ENCODE measurements around the gene ZP1. TPM values are rescaled to one million over a fixed set of nuclear protein-coding genes. Genes with fewer than 3 reads are reported as not detected.

The ZP1 gene
- total RNA-seq, 1 experiment from 2014 or later: not detected

DNA sequence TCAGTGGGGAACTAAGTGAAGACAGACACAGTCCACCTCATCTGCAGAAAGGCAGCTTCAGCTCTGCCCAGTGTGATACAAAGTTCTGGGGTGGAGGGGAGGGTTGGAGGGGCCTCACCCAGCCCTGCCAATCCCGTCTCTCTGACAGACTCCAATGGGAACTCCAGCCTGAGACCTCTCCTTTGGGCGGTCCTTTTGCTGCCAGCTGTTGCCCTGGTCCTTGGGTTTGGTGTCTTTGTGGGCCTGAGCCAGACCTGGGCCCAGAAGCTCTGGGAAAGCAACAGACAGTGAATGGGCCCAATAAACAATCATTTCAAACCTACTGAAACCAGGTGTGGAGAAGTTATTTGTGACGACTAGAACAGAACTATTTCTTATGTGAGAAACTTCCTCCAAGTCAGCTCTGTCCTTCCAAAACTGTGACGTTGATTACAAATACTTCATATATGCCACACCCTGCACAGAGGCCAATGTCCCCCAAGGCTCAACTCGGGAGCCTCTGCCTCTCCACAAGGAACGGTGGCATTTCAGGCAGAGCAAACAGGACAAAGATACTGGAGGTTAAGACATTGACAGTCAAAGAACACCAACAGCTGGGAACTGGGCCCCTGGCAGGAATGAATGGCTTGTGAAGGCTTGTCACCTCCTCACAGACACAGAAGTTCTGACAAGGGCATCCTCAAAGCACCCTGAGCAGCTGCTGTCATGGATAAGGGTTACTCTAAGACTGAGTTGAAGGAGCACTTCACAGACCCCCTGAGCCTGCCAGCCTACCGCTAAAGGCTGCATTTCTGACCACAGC lies 8.2 kb downstream of the ZP1 start:
- no peak for DNase-seq (ENCODE audit: low read depth)

DNA sequence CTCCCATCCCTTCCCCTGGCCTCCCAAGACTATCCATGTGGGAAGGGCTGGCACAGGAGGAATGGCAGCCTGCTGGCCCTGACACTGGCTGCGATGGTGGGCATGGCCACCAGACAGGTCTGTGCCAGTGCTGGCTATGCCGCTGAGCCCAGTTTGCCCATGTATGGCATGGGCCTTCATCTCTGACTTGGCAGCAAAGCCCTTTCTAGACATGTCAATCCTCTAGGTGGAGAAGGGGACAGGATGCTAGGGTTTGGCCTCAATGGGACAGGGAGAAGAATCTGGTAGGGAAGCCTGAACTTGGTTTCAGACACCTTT lies 8.8 kb downstream of the ZP1 start:
- DNase-seq (ENCODE audit: low read depth): no peak

DNA sequence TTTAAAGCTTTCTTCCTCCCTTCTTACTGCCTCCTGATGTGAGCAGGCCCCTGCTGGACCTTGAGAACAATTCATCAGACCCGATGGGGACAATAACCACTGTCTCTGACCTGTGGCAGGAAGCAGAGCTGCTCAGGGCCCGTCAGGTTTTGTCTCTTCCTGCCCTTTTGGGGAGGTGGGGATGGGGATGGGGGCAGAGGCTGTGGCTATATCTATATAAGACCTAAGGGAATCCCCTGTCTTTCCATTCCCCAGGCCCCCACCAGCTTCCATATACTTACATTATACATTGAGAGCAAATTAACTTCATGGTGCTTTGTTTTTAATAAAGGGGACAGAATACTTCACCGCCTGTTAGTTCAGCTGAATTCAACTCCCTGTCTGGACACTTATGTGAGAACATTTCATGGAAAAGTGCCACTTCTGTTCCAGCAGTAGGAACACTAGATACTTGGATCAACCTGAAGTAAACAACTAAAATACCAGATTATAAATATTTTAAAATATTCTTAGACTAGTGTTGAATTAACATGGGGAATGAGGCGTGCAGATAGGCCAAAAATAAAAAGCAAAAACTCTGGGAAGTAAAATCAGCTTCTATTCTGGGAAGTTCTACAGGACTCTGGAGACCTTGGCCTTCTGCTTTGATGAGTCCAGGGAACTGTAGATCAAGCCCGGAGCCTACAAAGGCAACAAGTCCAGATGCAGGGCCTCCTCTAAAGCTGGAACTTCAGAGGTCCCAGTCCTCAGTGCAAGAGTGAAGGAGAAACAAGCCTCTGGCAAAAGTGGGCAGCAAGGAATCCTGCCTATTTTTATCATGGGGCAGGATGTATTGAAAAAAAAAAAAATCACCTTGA lies 11.1 kb downstream of the ZP1 start:
- no peak for DNase-seq (ENCODE audit: low read depth)

DNA sequence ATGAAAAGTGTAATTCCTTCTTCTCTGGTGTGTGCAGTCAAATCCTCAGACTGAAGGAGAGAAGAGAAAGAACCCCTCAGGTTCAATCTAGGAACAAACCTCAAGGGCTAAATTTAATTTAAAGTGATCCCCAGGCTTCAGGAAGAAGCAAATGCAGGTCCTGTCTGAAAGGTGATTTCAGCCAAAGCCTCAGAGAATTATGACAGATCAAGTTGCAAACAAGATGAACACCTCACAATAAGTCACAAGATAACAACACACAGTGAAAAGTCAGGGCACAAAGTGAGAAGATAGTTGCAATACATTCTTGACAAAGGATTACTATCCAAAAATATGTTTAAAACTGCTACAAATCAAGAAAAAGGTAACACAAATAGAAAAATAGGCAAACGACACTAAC lies 11.8 kb downstream of the ZP1 start:
- no peak for DNase-seq (ENCODE audit: low read depth)

DNA sequence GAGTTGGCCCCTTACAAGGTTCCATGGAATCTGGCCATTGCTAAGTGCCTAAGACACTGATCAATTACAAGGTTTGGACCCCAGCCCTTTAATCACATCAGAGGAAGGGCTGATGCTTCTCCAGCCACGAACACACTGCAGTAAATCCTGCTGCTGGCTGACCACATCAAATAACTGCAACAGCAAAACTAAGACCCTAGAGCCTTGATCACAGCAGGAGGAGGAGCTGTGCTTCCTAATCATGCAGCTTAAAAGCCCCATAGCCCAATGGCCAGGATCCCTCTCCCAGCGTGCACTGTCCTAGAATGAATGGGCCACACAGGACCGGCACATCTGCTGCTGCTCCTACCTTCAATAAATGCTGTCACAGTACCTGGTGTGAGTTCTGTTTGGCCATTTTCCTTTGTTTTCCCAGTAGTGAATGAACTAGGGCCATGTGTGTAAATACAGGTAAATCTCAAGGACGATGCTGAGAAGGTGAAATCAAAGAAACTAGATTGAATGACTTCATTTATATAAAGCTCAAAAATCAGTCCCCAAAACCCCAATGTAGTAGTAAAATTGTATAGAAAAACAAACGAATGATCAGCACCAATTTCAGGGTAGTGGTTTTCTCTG lies 12.7 kb downstream of the ZP1 start:
- DNase-seq (ENCODE audit: low read depth): no peak

DNA sequence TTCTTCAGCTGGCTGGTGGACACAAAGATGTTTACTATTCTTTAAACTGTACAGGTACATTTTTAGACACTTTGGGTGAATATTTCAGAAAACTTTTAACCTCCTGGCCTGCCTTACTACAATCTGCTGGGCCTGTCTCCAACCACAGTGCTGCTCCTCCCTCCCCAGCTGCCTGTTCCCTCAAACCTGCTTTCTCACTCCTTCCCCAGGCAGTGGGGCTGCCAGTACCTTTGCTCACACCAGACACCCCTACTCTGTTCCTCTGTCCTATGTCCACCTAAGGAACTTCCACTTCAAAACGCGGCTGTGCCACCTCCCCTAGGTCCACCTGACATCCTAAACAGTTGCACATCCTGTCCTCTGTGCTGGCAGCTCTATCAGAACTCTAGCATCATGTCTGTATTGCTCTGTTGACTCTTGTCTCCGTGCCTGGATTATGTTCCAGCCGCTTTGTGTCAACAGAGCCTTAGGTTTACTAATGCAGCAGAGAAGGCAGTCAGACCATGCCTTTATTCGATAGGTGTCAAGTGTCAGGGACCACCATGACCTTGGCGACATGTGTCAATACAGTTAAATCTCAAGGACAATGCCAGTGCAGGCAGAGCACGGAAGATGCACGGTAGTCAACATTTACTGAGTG lies 13.4 kb downstream of the ZP1 start:
- DNase-seq (ENCODE audit: low read depth): no peak

DNA sequence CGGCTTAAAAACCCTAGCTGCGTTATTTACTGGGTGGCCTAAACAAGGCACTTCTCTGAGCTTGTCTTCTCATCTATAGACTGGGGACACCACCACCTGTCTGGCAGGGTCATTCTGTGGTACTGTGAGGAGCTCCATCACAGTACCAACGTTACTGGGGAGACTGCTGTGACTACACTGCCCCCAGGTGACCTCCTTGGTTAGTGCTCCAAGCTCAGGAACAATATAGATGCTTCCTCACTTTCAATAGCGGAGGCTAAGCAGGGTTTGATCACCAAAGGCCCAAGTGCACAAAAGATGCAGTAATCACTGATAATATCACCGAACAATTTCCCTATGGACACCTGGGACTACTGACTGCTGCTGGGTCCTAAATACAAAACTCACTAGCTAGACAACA lies 20.2 kb downstream of the ZP1 start:
- peak; percentile 53 for DNase-seq (ENCODE audit: low read depth)

DNA sequence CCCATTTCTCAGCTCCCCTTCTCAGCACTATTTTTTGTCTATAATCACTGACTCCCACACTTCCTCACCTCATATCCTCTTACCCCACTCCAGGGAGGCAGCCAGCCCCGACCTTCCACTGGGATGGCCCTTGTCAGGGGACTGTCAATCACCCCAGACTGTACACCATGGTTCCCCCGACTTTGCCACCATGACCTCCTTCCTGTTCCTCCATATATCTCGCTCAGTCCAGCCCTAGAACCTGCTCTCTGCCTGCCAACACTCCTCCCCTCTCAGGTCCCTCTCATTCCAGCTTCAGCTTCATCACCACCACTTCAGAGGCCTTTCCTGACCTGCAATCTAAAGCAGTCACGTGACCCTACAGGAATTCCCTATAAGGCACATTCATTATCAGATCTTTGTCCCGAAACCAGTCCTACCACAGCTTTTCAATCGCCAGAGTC lies 22.5 kb downstream of the ZP1 start:
- no peak for DNase-seq (ENCODE audit: low read depth)

DNA sequence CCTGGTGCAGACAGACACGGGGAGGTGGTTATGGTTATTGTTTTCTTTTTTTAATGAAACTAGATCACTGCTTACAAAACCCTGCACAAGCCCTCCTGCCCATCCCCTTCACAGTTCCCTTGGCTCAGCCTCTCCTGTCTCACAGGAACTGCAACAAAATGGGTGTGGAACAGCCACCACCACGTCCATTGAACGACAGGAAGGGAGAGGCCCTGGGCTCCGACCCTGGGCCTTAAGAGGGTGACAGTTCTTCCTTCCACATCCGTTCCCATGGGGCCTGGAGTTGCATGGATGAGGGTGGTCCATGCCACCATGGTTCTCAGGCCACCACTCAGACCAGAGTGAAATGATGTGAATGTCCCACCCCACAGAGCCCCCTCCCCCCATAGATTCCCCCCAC lies 23.4 kb downstream of the ZP1 start:
- DNase-seq (ENCODE audit: low read depth): no peak

DNA sequence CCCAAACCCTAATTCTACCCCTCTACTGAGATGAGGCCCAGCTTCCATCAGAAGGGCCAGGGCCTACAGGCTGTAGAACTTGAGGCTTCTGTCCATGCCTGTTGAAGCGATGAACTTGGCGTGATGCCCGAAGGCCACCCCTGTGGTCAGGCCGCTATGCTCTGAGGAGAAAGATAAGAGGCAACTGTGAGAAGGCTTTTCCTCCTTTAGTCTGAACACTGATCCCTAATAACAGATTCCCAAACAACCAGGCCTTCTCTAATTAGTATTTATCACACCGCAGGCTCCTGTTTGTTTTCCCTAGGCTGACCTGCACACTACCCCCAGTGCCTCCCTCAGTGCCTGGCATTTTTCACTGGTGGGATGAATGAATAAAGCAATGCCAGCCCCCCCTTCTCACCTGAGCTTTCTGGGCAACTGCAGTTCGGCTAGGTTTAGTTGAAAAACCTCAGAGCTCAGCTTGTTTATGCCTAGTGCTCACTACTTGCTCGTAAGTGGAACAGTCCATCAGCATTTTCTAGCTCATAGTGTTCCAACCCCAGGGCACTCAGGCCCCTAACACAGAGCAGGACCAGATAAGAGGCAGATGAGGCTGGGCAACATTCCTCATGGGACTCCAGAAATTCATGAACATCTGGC lies 23.9 kb downstream of the ZP1 start:
- DNase-seq (ENCODE audit: low read depth): no peak

DNA sequence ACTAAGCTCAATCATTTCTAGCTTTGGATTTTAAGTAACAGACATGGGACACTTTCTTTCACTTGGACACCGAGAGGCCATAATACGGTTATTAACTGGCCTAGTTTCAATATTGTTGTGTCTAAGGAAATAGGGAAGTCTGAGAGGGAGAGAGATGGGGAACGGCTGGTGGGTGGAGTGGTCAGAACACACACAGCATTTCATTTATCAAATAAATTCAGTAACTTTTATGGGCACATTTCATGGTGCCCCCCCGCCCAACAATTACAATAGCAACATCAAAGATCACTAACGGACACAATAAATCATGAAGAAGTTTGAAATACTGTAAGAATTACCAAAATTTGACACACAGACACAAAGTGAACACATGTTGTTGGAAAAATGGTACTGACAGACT lies 28.3 kb downstream of the ZP1 start:
- no peak for DNase-seq (ENCODE audit: low read depth)

DNA sequence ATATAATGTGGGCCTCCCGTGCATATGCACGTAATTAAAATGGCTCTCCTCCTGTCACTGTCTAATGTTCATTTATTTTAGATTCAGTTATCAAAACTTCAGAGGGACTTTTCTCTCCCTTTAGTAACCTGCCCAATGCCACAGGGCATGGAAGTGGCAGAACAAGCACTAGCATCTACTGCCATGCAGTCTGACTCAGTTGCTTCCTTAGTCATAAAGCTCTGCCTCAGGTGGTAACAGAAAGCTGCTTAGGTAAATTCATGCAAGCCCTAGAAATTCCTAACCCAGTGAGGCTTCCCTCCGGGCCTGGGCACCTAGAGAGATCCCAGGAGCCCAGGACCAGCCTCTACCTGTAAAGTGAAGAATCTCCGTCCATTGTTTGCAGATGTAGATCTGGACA lies 30.2 kb downstream of the ZP1 start:
- no peak for DNase-seq (ENCODE audit: low read depth)

DNA sequence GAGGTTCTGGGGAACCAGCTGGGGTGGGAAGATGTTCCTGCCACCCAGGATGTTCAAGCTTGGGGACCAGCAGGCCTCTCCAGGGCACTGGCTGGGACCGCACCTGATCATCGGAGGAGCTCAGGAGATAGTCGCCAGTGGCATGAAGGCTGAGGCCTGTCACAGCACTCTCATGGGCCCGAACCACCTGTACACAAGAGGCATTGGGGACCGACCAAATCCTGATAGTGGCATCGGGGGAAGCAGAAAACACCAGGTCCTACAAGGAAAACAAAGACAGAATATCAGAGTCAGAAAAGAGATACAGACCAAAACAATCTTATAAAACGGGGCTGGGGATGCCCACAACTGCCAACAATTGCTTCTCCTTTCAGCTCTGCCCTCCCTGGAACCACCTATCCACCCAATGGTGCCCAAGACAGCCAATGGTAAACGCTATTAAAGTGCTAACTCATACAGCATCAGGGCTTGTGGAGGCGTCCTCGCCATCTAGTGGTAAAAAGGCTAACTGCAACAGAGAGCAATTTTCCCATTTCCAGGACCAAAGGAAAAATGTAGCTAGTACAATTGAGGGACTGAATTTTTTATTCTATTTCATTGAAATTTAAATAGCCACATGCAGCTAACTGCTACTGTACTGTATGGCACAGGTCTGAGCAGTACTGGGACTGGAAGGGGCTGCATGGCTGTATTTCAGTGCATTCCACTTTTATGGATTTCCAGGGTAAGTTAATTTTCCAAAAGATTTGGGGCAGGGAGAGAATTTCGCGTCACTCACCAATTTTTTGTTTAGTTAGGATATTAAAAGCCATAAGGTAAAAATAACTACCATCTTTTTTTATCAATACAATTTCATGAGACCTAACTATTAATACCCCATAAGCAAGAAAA lies 31.9 kb downstream of the ZP1 start:
- DNase-seq (ENCODE audit: low read depth): peak; percentile 55

DNA sequence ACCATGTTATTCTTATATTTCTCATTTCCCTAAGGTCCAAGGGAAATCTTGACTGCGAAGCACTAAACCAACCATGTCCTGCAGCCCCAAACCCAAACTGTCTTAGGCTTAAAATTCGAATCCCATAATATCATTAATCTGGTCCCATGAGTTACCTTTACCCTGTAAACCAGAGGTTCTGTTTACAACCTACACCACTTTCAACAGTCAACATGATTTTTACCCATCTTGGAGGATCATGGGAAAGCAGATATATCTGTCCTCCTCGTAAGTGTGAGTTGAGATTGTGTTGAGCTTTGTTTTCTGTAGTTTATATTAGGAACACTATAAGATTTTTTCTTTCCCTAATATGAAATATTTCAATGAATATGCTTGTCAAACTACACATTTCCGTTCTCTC lies 32.6 kb downstream of the ZP1 start:
- DNase-seq (ENCODE audit: low read depth): no peak

DNA sequence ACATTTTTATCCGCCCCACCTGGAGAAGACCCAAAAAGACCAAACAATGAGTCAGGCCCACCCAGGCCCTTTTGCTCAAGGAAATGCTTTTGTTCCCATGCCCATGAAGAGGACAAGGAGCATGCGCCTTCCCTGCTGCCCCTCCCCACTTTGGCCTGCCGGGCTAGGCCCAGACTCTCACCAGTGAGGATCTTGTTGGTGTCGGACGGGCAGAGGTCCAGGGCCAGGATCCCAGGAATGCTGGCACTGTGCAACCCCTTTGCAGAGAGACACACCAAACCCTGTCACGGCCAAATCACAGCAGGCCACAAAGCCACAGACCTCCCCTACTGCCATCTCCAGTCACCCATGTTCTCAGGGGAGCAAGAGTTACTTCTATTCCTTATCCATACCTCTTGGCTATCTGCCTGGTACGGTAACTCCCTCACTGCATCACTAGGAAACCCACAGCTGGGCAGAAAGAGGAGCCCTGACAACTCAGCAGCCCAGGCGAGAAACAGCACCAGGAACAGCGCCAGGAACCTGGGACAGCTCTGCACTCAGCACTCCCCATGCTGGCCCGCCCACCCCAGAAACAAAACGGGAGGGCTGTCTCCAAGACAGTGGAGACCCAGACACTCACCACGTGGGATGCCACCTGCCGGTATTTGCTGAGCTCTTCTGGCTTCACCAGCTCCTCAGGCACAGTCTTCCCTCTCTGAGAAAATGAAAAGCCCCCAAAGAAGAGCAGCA lies 33.5 kb downstream of the ZP1 start:
- DNase-seq (ENCODE audit: low read depth): no peak

DNA sequence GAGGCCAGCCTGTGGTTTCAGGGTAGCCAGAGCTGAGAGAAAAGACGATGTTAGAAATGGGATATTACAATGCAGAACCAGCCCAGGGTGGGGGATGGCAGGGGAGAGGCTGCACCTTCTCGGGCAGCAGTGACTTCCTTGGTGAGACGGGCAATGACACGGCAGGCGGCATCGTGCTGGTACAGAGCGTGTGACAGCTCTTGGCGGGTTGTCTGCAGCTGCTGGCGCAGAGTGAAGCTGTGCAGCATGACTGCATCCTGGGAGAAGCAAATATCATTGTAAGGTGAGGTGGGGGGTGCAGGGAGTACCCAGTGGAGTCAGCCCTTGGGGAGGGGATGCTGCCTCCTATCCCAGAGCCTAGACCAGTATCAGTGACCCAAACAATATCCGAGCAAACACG lies 35.3 kb downstream of the ZP1 start:
- no peak for DNase-seq (ENCODE audit: low read depth)

DNA sequence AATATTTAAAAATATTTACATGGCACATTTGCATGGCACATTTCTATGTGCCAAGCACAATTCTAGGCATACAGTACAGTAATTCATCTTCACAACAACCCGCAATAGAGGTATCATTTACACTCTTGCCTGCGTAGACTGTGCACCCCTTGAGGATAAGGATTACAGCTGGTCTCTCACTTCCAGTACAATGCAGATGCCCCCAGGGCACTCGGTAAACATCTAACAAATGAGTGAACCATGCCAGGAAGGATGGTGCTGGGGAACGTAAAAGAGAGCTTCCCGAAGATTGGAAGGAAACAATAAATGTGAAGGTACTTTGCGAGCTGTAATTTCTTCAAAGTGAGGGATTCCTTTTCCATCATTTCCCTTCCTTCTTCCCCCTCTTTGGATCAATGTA lies 37.7 kb downstream of the ZP1 start:
- no peak for DNase-seq (ENCODE audit: low read depth)

DNA sequence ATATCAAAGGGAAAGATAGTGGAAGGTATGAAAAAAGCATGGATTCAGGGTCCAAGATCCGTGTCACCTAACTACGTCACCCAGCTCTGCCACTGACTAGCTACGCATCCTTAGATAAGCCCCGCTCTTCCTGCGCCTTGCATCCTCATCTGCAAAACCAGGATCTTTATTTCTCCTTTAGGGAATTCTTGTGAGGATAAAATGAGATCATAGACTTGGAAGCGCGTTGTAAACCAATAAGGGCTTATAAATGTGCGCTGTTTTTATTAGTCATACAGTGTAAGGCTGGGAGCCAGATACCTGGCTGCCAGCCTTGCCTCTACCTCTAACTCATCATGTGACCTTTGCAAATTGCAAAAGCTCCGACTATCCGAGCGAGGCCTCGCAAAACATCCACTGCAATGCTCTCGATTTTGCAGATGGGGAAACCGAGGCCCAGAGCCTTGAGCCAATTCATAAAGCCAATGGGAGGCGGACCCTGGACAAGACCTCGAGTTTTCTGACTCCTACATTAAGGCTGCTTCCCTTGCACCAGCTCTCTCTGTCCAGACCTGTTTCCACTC lies 38.3 kb downstream of the ZP1 start:
- DNase-seq (ENCODE audit: low read depth): peak; percentile 26

DNA sequence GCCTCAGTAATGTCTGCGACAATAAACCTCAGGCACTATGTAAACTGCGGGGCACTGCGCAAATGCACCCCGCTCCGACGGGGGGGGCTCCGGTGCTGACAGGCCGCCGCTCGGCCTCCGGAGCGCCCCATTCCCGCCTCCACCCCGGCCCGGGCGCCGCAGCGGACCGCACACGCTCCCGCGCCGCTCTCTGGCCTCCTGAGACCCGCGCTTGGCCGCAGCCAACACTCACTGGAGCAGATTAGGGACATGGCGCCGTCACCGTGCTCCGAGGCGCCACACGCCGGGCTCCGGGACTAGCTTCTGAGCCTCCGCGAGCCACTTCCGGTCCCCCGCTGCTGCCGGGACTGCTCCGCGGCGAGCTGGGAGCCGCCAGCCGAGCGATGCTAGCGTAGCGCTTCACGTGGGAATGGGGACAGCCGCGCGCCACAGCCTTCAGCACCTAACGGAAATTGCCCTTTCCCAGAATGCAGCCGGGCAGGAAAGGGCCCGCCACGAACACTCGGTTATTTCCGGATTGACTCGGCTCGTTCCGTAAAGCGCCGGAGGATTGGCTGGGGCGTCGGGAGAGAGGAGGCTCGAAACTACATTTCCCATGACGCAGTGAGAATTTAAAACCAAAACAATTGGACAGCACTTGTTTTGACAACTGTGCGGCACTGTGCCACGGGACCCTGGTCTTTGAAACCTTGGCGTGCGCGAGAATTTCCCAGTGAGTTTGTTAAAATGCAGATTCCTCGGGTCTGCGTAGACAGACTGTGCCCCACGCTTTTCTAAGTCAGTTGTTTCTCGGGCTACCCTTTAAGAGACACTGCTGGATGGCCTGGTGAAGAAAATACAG lies 39.0 kb downstream of the ZP1 start, which contains the start of gene PRPF19:
Gene PRPF19, minus strand, starts transcription at position 454 of the 841 bp plus-strand sequence. Its CDS starts 203 bp downstream, at position 251.
- DNase-seq (ENCODE audit: low read depth): peak; percentile 96

All from Daoy (cell line).